GM19351 (cell line): ENCODE data around the gene PILRA.
"Not testable (repeated sequence)": the region's sequence is repeated elsewhere in the genome, so short reads cannot be mapped to it uniquely, and the experiment has no call there.

ENCODE experiments used
- ATAC-seq: cut with Tn5 transposase; IDR thresholded peaks from one replicate; pipeline ENCODE4 v1.9.1; 2021; ENCODE audit warnings: mild to moderate bottlenecking, moderate library complexity; ENCODE audit not compliant: unreplicated experiment

Gene PILRA

GRCh38 chr7:100373261-100373831 lies at the start of gene PILRA:
PILRA (plus strand) TSS chr7:100373487; CDS start chr7:100373657, 170 bp downstream.
- no peak for ATAC-seq

DNA sequence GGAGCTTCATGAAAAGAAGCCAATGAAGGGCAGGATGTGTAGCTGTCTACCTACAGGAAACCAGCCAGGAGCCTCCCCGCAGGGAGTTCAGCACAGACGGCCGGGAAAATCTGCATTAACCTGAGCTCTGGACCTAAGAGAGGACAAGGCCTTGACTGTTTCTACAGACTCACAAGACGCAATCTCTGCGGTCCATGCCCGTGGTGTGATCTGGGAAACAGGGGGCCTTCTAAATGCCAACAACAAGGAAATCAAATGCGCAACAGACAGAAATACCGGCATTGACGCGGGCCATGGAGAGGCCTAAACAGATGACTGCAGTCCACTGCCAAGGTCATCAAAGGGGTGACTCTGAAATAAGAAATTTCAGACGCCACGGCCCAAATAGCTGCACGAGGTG lies 49.1 kb upstream of the PILRA start:
- ATAC-seq: not testable (repeated sequence)

- not testable (repeated sequence) for ATAC-seq
Observed at GRCh38 chr7:100325671-100326070, 47.6 kb upstream of the PILRA start.

GRCh38 chr7:100326914-100327313 lies 46.4 kb upstream of the PILRA start:
- not testable (repeated sequence) for ATAC-seq

- ATAC-seq: peak; percentile 91
Observed at GRCh38 chr7:100335566-100336466, 37.5 kb upstream of the PILRA start.

DNA sequence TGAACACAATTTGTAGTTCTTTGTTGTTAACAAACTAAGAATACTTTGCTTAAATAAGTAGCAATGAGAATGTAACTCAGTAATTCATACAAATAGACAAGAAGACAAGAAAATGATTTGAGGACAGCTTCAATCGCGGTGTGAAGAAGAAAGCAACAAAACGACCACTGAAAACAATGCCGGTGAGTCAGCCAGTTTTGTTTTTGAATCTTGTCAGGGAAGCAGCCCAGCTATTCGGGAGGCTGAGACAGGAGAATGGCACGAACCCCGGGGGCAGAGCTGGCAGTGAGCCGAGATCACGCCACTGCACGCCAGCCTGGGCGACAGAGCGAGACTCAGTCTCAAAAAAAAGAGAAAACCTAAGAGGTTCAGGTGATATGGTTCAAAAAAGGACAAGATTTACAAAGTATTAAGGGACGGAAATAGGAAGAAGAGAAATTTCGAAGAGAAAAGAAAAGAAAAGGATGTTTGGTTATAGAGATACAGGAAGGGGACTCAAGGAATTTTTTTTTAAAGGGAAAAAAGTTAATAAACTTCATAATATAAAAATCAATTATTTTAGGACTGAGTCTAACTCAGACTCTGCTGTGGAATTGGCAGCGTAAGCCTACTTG lies 35.1 kb upstream of the PILRA start:
- ATAC-seq: not testable (repeated sequence)

DNA sequence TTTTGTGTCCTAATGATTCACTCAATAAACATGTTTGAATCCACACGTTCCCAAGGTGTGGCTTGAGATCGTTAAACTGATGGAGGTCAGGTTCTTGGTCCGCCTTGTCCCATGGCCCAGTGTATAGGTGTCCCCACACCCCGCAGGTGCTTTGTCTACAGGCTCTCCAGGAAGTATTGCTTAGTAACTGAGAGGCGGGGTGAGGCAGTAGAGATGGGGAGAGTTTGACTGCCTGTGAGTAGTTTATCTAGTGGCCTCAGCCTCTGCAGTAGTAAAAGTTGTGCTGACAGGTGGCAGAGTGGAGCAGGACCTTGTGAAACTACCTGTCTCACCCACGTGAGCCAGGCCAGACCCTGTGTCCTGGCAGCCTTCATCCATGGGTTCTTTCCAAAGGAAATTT lies 32.0 kb upstream of the PILRA start:
- ATAC-seq: not testable (repeated sequence)

- no peak for ATAC-seq
Observed at GRCh38 chr7:100342765-100343164, 30.5 kb upstream of the PILRA start.

GRCh38 chr7:100344124-100344559 lies 29.1 kb upstream of the PILRA start:
- ATAC-seq: not testable (repeated sequence)

DNA sequence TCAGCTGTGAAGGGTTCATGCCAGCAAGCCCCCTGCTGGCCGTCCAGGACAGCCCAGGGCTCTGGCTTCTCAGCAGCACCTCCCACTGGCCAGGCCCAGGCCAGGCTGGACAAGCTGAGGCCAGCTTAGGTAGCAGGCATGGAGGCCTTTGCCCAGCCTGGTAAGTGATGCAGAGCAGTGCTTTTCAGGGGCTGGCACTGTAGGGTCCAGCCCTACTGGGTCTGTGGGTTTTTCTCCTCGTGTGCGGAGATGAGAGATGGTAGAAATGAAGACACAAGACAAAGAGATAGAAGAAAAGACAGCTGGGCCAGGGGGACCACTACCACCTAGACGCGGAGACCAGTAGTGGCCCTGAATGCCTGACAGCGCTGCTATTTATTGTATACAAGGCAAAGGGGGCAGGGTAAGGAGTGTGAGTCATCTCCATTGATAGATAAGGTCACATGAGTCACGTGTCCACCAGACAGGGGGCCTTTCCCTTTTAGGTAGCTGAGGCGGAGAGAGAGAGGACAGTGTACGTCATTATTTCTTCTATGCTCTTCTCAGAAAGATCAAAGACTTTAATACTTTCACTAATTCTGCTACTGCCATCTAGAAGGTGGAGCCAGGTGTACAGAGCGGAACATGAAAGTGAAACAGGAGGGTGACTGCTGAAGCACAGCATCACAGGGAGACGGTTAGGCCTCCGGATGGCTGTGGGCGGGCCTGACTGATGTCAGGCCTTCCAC lies 28.6 kb upstream of the PILRA start:
- ATAC-seq: peak; percentile 85

- ATAC-seq: peak; percentile 25
Observed at GRCh38 chr7:100345288-100345672, 28.0 kb upstream of the PILRA start.

DNA sequence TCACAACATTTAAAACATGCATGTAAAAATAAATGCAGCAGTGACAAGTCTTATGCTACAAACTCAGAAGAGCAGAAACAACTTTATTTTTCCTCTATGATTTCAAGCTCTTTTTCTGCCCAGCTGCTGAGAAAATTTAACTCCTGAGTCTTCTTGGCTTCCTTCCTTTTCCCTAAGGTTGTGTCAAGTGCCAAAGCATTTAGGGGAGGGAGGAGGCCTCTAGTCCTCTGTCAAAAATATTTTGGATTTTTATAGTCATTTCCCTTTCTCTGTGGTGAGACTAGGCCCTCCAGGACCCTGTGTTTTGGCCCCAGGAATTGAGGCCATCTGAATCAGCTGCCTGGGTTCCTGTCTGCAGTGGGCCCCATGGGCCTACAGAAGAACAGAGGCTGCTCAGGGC lies 26.4 kb upstream of the PILRA start:
- ATAC-seq: no peak

DNA sequence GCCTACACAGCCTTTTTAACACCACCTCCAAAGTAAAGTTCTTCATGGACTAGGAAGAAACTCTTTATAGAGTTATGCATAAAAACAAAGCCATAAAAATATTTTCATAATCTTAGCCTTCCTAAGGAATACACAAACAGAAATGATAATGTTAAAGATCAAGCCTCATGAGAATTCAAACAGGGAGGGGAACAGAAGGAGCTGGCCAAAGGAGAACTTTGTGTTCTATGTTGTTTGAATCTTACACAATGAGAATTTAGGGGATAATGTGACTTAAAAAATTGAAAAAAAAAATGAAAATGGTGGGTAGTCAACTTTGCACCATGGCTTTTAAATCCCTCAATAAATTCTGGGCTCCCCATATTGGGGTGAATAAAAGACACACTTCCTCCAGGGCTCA lies 24.5 kb upstream of the PILRA start:
- ATAC-seq: no peak

DNA sequence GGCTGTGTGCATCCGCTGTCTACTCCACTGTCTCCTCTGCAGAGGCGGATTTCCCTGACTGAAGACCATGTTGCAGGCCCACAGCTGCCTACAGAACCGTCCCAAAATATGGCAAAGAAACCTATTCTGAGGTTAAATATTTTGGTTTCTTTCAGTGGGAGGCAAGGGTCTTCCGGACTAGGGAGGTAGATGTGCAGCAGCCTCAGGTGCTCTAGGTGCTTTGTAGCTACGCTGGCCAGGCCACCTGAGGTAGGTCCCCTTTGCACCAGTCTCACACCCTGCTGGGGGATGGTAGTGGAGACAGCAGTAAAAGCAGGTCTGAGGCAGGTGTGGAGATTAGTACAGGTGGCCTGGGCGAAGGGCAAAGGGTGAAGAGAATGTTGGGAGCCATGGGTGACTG lies 23.5 kb upstream of the PILRA start:
- no peak for ATAC-seq

DNA sequence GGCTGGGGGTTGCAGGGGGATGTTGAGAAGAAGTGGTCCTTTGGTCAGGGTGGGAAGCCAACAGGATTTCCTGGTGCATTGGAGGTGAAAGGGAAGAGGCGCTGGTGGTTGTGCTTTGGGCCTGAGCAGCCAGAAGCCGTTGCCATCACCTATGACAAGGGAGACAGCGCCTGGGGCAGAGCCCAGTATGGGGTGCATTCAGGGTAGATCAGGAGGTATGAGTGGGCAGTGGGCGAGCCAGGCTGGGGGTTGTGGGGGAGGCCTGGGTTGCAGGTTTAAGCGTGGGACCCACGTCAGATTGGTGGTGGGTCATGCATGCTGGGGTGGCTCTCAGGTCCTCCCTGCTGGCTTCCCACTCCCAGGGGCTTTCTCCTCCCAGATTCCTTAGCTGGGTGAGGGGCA lies 21.6 kb upstream of the PILRA start:
- no peak for ATAC-seq

GRCh38 chr7:100352230-100352781 lies 21.0 kb upstream of the PILRA start:
- not testable (repeated sequence) for ATAC-seq

GRCh38 chr7:100352984-100353684 lies 20.2 kb upstream of the PILRA start:
- no peak for ATAC-seq

DNA sequence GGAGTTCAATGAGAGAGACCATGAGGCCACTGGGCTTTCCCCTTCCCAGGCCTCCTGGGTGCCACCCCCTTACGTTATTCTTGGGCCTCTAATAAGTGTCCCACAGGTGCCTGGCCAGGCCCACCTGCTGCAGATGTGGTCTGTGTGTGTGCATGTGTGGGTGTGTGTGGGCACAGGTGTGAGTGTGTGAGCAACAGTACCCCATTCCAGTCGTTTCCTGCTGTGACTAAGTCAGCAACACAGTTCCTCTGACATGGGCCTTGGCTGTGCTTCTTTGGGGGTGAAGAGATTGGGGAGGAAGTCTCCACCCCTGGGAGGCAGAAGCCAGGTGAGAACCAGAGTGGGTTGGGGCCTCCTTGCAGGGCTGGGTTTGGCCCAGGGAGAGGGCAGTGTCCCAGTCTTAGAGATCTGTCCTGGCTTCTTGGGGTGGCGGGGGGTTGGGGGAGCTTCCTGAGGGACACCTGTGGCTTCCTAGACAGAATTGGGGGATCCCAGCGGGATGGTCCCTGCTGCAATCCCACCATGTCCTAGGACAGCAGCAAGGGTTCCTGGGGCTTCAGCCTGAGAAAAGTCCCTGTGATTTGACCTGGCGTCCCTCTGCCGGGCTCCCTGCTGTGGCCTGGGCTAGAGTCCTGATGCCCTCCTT lies 19.5 kb upstream of the PILRA start:
- ATAC-seq: no peak

DNA sequence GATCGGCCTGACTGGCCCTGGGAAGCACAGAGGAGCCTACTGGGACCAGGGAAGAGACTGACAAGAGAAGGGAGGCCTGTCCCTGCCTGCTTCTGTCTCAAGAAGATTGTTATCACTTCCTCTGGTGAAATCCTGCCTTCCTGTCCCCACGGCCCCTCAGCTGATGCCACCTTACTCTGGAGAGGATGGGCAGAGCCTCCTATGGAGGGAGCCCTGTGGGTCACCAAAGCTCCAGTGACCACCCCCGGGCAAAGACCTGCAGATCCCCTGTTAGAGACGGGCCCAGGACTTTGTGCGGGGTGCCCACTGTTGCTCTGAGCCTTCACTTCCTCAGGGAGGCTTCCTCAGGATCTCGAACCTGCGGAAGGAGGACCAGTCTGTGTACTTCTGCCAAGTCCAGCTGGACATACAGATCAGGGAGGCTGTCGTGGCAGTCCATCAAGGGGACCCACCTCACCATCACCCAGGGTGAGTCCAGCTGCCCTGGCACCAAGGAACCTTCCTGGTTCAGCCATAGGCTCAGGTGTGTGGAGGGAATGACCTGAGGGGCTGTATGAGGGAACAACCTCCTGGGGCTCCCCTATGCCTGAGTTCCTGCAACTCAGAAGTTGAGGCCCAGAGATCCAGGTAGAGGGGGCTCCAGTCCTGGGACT lies 16.7 kb upstream of the PILRA start:
- no peak for ATAC-seq
